NCI-H1417 treated with DMSO at 0.1 percent for 48 hours (cell line): ENCODE data around the gene CNTNAP4.

Experiments used
- DNase-seq: peaks from one replicate; lab custom pipeline; 2025; lab: John Stamatoyannopoulos, UW

CNTNAP4 gene

GRCh38 chr16:76276745-76277438 lies at the start of gene CNTNAP4:
Gene CNTNAP4 (plus strand): TSS chr16:76277401. CDS start chr16:76277663, 262 bp downstream.
- DNase-seq = no peak

DNA sequence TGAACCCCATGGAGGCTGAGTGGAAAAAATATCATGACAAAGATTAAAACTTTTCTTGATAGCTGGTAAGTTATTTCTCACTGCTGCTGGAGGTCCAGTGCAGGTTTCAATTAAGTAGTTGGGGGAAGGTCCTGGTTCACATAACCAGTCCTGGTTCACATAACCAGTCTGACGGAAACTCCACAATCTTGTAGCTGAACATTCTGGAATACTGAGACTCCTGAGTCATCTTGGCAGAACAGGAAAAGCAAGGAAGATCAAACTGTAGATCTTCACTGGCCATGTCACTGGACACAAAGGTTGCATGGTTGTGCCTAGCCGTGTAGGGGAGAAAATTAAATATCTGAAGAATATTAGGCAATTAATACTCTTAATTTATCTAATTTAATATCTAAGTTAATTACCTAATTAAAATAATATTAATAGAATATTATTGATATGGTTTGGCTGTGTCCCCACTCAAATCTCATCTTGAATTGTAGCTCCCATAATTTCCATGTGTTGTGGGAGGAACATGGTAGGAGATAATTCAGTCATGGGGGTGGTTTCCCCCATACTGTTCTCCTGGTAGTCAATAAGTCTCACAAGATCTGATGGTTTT lies 48.6 kb upstream of the CNTNAP4 start:
- no peak for DNase-seq

DNA sequence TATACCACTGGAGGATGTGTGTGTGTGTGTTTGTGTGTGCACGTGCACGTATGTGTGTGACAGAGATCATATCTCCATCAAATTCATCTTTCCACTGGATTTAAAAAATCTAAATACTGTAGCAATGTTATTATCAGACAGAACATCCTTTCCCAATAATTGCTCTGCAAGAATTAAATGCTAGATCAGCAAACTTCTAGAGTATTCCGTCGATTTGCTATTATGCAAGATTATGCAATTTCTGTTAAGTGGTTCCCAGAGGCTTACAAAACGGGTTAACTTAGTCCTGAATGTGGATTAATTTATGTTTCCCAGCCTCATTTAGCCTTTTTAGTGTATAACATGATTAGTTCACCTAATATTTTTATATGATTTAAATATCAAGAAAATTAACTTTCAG lies 44.5 kb upstream of the CNTNAP4 start:
- DNase-seq = no peak

DNA sequence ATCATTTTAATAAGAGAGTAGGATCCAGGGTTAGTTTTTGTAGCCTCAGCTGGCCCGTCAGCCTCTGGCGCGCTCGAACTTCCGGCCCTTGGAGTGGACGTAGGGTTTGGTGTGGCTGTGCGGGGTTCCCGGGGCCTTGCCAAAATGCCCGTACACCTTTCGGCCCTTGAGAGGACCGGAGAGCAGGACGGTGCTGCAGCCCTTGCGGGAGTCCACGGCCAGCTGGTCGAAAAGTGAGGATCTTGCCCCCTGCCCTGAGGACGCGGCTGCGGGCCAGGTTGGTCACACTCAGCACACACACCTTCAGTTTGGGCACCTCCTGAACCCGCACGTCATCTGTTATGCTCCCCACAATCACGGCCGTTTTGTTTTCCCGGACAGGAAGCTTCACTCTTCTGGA lies 42.2 kb upstream of the CNTNAP4 start:
- no peak for DNase-seq

DNA sequence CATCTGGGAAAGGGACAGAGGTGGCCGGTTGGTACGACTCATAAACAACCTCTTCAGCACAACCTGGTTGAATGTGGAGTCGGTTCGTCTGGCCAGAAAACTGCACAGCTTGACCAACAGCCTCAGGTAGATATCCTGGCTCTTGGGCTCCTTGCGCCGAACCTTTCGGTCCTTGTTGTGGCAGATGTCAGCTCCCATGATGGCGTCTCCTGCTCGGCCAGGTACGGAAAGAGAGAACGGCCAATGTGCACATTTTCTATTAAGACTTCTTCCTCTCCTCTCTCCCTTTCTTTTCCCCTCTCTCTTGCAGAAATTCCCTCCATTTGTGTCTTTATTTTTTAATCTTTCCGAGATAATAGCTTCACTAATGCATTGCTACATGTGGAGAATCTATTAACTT lies 41.8 kb upstream of the CNTNAP4 start:
- DNase-seq = no peak

DNA sequence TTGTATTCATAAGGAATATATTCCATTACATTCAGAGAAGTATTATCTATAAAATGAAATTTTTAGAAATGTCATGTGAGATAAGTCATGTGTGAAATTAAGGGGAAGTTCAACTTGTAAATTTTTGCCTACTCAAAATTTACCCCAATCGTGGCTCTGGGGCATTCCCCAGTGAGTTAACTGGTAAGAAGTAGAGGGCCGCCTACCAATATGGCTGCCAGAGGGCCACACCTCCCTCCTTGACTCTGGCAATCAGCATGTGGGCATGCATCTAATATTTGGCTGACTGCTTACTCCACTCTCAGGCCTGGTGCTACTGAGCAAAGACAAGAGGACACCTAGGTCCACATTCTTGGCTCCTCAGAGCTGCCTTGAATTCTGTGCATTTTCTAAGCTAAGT lies 39.7 kb upstream of the CNTNAP4 start:
- no peak for DNase-seq

GRCh38 chr16:76241755-76242154 lies 35.4 kb upstream of the CNTNAP4 start:
- no peak for DNase-seq

GRCh38 chr16:76243620-76244019 lies 33.6 kb upstream of the CNTNAP4 start:
- DNase-seq = no peak

DNA sequence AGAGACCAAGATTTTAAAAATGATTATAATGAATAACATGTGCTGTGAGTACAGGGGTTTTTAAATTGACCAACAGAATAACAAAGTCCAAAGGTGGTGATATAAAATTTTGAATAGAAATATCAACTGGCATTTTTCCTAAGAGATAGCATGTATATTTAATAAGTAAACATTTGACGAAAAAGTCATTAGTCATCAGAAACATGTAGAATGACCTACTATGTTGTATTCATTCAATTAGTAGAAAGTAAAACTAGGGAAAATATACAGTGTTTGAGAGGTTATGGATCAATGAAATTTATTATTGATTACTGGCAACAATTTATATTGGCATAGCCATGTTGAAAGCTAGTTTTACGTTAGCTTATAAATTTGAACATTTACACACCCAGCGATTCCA lies 30.6 kb upstream of the CNTNAP4 start:
- DNase-seq = no peak

DNA sequence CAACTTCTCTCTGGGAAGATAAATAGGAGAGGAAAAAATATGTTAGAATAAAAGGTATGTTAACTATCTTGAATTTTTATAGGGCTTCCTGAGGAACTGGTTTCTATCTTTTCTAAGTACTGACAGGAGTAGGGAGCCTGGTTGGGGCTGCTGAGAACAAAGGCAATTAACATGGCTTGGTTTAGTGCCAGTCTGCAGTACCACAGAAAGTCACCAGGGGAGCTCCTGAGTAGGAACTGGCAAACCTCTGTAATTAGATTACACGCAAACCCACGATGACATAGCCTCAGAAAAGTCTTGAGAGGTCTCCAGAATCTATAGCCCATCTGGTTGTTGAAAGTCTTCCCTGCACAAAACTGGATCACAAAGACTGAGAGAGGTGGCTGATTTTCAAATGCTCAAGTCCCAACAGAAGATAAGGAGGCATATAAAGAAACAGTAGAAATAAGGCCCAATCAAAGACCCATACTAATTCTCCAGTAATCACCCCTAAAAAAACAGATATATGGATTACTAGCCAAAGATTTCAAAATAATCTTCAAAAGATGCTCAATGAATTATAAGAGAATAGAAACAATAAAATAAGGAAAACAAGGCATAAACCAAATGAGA lies 11.7 kb upstream of the CNTNAP4 start:
- DNase-seq = no peak

- no peak for DNase-seq
Observed at GRCh38 chr16:76268824-76269223, 8.4 kb upstream of the CNTNAP4 start.

- no peak for DNase-seq
Observed at GRCh38 chr16:76277460-76278030, 344 bp downstream of the CNTNAP4 start.

DNA sequence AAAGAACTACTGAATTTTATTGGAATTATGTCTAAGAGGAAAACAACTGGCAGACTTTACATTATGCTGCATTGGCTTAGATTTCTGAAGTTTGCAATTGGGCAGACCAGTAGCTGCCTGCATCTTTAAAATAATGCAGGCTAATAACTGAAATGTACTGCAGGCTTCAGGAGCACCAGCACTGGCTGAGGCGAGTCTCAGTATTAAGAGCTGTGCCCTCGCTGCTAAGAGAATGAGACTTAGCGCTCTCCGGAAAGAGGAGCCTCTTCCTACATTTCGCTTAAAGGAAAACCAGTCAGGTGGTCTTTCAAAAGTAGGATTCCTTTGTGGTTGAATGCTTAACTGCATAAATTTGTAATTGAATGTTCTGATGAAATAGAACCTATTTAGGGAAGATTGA lies 885 bp downstream of the CNTNAP4 start:
- no peak for DNase-seq

GRCh38 chr16:76278980-76279379 lies 1.8 kb downstream of the CNTNAP4 start:
- DNase-seq = peak; percentile 34

DNA sequence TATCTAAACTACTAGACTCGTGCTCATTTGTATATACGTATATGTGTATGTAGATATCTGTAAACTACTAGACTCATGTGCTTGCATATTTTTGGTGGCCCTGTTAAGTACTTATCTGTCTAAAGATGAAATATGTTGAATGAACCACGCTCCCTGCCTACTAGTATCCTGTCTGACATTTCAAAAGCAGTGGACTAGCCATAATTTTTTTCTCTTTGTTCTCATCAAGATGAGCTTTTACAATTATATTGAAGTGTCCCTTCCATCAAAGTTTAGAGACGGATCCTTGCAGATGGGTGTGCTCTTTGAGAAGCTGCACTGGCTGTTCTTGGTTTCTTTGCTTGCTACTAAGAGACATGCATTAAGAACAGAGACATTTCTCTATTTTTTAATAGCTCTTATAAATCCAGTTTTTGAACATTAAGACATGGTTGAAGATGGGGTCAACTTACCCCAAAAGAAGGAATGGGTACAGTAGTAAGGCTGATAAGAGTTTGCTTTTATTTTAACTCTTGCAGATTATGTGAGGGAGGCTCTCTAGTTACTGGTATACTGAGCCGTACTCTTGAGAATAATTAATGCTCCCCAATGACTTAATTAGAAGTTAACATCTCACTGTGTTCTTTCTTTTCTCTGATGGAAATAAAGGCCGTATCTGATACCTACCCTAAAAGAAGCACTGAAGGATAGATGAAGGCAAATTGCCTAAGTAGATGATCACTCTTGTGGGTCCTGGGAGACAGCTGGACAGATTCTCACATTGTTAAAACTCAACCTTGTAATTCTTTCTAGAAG lies 3.4 kb downstream of the CNTNAP4 start:
- DNase-seq = no peak

DNA sequence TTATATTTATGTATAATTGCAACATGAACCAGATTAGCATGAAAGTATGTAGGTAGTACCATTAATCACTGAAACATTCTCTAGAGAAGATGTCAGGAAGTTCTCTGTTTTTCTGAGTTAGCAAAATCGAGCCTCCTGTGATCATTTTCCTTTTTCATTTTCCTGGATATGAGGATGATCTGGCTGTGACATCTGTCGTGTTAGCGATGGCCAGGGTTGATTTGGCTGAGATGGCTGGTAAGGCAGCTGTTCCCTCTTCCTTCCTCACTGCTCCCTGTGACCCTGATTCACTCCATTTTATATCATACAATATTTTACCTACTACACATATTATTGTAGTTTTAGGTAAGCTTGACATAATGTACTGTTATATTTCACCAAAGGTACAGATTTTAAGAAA lies 10.3 kb downstream of the CNTNAP4 start:
- DNase-seq = no peak

- no peak for DNase-seq
Observed at GRCh38 chr16:76292218-76292617, 15.0 kb downstream of the CNTNAP4 start.

GRCh38 chr16:76293980-76294379 lies 16.8 kb downstream of the CNTNAP4 start:
- no peak for DNase-seq

- no peak for DNase-seq
Observed at GRCh38 chr16:76294396-76295214, 17.4 kb downstream of the CNTNAP4 start.

- DNase-seq = no peak
Observed at GRCh38 chr16:76297941-76298340, 20.7 kb downstream of the CNTNAP4 start.

- DNase-seq = no peak
Observed at GRCh38 chr16:76303637-76304314, 26.6 kb downstream of the CNTNAP4 start.
